Epithelial cell of alveolus of lung (primary cell): ENCODE results near the gene NCOR1. TPM values are rescaled to one million over a fixed set of nuclear protein-coding genes. Genes with fewer than 3 reads are reported as not detected.

Source experiments
- total RNA-seq: library from RNA; depleted of rRNA; stranded (reverse); fragments of >200 nt; gene quantifications from 2 replicates; pipeline ENCODE4 v1.2.1, GENCODE V29; 2015

Gene NCOR1
- total RNA-seq: 73.0 and 104 TPM in 2 replicates

DNA sequence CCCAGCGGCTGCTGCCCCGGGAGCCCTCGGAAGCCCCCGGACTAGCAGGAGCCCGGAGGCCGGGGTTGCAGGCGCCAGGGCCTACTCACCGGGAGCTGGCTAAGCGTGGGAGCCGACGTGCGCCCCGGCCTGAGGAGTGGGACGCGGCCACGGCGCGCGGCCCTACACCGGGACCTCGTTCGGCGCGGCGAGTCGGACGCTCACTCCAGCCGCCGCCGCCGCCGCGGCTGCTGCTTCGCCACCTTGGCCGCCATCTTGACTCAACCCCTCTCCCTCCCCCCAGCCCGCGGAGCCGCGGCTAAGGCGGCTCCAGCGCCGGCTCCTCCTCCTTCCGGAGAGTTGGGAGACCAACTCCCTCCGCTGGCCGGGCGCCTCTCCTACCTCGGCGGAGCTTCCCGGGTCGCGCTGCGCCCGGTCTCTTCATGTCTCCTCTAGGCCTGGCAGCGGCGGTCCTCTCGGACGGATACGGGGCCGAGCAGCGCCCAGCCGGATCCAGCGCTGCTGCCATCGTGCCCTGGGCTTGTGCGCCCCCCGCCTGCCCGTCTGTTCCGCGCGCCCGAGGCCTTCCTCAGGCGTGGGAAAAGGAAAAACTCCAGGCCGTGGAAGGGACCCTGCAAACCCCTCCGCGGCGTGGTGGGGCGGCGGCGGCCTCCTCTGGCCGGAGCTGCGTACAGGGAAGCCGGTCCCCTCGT, at the start of gene NCOR1:
Gene NCOR1, minus strand, starts transcription at position 262 of the 692 bp plus-strand sequence. CDS start 20,965 bp downstream, outside the sequence.

DNA sequence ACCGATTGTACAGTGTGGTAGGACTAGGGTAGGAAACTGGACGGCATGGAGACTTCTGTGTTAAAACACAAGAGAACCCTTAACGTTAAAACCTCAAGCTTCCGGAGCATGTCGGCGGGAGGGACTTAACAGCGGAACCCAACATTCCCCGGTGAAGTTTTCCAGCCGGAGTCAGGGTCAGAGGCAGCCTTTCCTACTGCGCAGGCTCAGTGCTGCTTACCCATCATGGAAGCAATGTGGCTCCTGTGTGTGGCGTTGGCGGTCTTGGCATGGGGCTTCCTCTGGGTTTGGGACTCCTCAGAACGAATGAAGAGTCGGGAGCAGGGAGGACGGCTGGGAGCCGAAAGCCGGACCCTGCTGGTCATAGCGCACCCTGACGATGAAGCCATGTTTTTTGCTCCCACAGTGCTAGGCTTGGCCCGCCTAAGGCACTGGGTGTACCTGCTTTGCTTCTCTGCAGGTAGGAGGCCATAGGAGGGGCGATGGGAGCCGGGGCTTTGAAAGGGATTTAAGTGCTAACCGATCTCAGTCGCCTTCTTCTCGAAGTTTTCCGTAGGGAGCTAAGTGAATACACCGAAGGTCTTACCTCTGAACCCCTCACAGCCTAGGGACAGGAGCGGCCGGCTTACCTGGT, 1.8 kb upstream of the NCOR1 start, which contains the start of gene PIGL:
Gene PIGL, plus strand, starts transcription at position 209 of the 634 bp plus-strand sequence. Its CDS starts 17 bp downstream, at position 226.

DNA sequence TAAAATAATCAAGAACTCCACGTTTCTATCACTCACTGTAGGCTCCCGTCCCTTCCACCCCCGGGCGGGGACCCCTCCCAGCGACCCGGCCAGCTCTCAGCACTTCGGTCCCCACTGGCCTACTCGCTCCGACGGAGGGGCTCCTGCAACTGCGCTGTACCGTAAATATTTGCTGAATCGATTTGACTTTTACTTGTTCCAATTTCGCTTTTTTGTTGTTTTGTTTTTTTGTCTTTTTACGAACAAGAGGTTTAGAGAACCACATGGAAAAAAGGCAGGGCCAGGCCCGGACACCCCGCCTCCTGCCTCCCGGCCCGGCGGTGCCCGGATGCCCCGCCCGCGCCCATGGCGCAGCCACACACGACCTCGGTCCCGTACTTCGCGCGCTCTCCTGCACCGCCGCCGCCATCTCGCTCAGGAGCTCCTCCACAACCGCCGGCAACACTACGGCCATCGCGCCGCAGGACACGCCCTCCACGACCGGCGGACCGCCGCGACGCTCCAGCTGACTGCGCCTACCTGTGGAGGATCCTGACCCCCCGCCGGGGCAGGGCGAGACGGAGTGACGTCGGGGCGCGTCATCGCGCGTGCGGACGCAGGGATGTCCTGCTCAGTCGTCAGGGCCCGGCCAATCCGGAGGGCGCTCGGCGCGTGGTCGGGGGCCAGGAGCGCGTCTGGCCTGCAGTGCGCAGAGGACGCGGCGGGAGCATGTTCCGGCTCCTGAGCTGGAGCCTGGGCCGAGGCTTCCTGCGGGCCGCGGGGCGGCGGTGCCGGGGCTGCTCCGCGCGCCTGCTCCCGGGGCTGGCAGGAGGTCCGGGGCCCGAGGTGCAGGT, 216.0 kb downstream of the NCOR1 start, which contains the start of the genes TTC19 and ZSWIM7:
Gene TTC19, plus strand, starts transcription at position 684 of the 833 bp plus-strand sequence. Its CDS starts 25 bp downstream, at position 709.
Gene ZSWIM7, minus strand, starts transcription at position 564 of the 833 bp plus-strand sequence. Its CDS starts 110 bp downstream, at position 454.

Other genes with a start within 250 kb of the NCOR1 start
- gene ZSWIM7, start 215.8 kb downstream of the NCOR1 start, total RNA-seq: 11.9 and 20.2 TPM in 2 replicates
- 27.0 and 33.5 TPM in 2 replicates for gene TTC19, start 215.7 kb downstream of the NCOR1 start, total RNA-seq
- gene PIGL, start 1.7 kb upstream of the NCOR1 start, total RNA-seq: 19.3 and 37.0 TPM in 2 replicates
- 14.6 and 63.5 TPM in 2 replicates for gene CENPV, start 137.9 kb upstream of the NCOR1 start, total RNA-seq
- gene UBB, start 165.6 kb upstream of the NCOR1 start, total RNA-seq: 1,044 and 1,408 TPM in 2 replicates
- 16.9 and 115 TPM in 2 replicates for gene TRPV2, start 200.0 kb upstream of the NCOR1 start, total RNA-seq